K562 (cell line): ENCODE data around the gene KCNK1. TPM values are rescaled to one million over a fixed set of nuclear protein-coding genes. Genes with fewer than 3 reads are reported as not detected.

Experiments
- ADNP ChIP-seq: fragments of 200-800 bp; sonication (Bioruptor generic); IDR thresholded peaks from 2 replicates; pipeline ENCODE4 v1.6.1; 2016; ENCODE audit warnings: missing genetic modification characterization, missing compliant biosample characterization
- BRD9 ChIP-seq: fragments of 450-650 bp; IDR thresholded peaks from 2 replicates; pipeline ENCODE4 v1.6.1; 2018; ENCODE audit warnings: low read depth; ENCODE audit not compliant: partially characterized antibody
- CHD2 ChIP-seq: IDR thresholded peaks from 2 replicates; pipeline ENCODE4 v1.6.1; 2011; ENCODE audit warnings: low read depth, low read length
- E2F3 ChIP-seq: fragments of 250-450 bp; sonication (Bioruptor Pico); IDR thresholded peaks from 2 replicates; pipeline ENCODE4 v1.4.0; 2020; ENCODE audit warnings: mild to moderate bottlenecking
- E2F8 ChIP-seq: fragments of 450-650 bp; IDR thresholded peaks from 2 replicates; pipeline ENCODE4 v1.7.1; 2018; ENCODE audit warnings: mild to moderate bottlenecking, low read depth; ENCODE audit not compliant: partially characterized antibody
- EHMT2 ChIP-seq: fragments of 450-650 bp; IDR thresholded peaks from 2 replicates; pipeline ENCODE4 v1.6.1; 2018; ENCODE audit warnings: antibody characterized with exemption
- FOXK1 ChIP-seq: sonication (generic); formaldehyde crosslinking; IDR thresholded peaks from 2 replicates; pipeline ENCODE4 v1.8.0; 2022; ENCODE audit warnings: missing genetic modification reagents, mild to moderate bottlenecking, borderline replicate concordance
- GABPB1 ChIP-seq: sonication (generic); formaldehyde crosslinking; IDR thresholded peaks from 2 replicates; pipeline ENCODE4 v1.8.0; 2022; ENCODE audit warnings: mild to moderate bottlenecking, missing genetic modification reagents
- GATA2 ChIP-seq: sonication (generic); formaldehyde crosslinking; IDR thresholded peaks from 2 replicates; pipeline ENCODE4 v1.4.0; 2020; ENCODE audit warnings: mild to moderate bottlenecking, missing genetic modification reagents
- GATAD2B ChIP-seq: fragments of 450-650 bp; IDR thresholded peaks from 2 replicates; pipeline ENCODE4 v1.6.1; 2017; ENCODE audit warnings: mild to moderate bottlenecking, borderline replicate concordance
- MTF1 ChIP-seq: fragments of 250-450 bp; sonication (Bioruptor Pico); IDR thresholded peaks from 2 replicates; pipeline ENCODE4 v1.9.0; 2021; ENCODE audit warnings: moderate library complexity, mild to moderate bottlenecking, inconsistent platforms, borderline replicate concordance
- NEUROD1 ChIP-seq: fragments of 150-350 bp; IDR thresholded peaks from 2 replicates; pipeline ENCODE4 v1.6.1; 2014; ENCODE audit warnings: borderline replicate concordance, low read length, low read depth; ENCODE audit not compliant: partially characterized antibody
- PHF21A ChIP-seq: fragments of 450-650 bp; IDR thresholded peaks from 2 replicates; pipeline ENCODE4 v1.6.1; 2017; ENCODE audit warnings: low read depth, borderline replicate concordance
- RBM17 ChIP-seq: fragments of 200-400 bp; formaldehyde crosslinking; IDR thresholded peaks from 2 replicates; pipeline ENCODE4 v1.6.1; 2017; ENCODE audit warnings: low read depth, mild to moderate bottlenecking, low read length, borderline replicate concordance
- RFX5 ChIP-seq: IDR thresholded peaks from 2 replicates; pipeline ENCODE4 v1.6.1; 2011; ENCODE audit warnings: low read depth, mild to moderate bottlenecking, improper control_type of control experiment, low read length
- SRSF3 ChIP-seq: fragments of 200-400 bp; formaldehyde crosslinking; IDR thresholded peaks from 2 replicates; pipeline ENCODE4 v1.6.1; 2016; ENCODE audit warnings: mild to moderate bottlenecking, low read length, moderate library complexity; ENCODE audit not compliant: insufficient read depth
- TAF9B ChIP-seq: fragments of 450-650 bp; IDR thresholded peaks from 2 replicates; pipeline ENCODE4 v1.6.1; 2018; ENCODE audit warnings: mild to moderate bottlenecking; ENCODE audit not compliant: partially characterized antibody
- TCF7L2 ChIP-seq: fragments of 150-350 bp; IDR thresholded peaks from 2 replicates; pipeline ENCODE4 v1.6.1; 2016; ENCODE audit warnings: low read depth, mild to moderate bottlenecking, low read length, moderate library complexity
- THAP7 ChIP-seq: fragments of 250-450 bp; sonication (Bioruptor Pico); IDR thresholded peaks from 2 replicates; pipeline ENCODE4 v1.5.0; 2021
- XRCC3 ChIP-seq: fragments of 450-650 bp; IDR thresholded peaks from 2 replicates; pipeline ENCODE4 v1.6.1; 2017; ENCODE audit warnings: mild to moderate bottlenecking, moderate library complexity
- ZBTB1 ChIP-seq: sonication (generic); formaldehyde crosslinking; IDR thresholded peaks from 2 replicates; pipeline ENCODE4 v1.8.1; 2023; ENCODE audit warnings: missing genetic modification reagents, low read depth, mild to moderate bottlenecking, borderline replicate concordance
- ZNF133 ChIP-seq: fragments of 250-450 bp; sonication (Bioruptor Pico); IDR thresholded peaks from 2 replicates; pipeline ENCODE4 v1.4.0; 2020; ENCODE audit warnings: mild to moderate bottlenecking
- ZNF140 ChIP-seq: fragments of 250-450 bp; sonication (Bioruptor Pico); IDR thresholded peaks from 2 replicates; pipeline ENCODE4 v1.8.0; 2021; ENCODE audit warnings: moderate library complexity, mild to moderate bottlenecking, inconsistent platforms
- ZNF239 ChIP-seq: fragments of 250-450 bp; sonication (Bioruptor Pico); IDR thresholded peaks from 2 replicates; pipeline ENCODE4 v1.4.0; 2020; ENCODE audit warnings: mild to moderate bottlenecking
- ZNF398 ChIP-seq: fragments of 250-450 bp; sonication (Bioruptor Pico); IDR thresholded peaks from 2 replicates; pipeline ENCODE4 v1.8.0; 2021; ENCODE audit warnings: moderate library complexity, mild to moderate bottlenecking, inconsistent platforms
- ZNF766 ChIP-seq: fragments of 200-800 bp; sonication (Bioruptor generic); conservative IDR thresholded peaks from 2 replicates; pipeline ENCODE4 v1.6.1; 2016; ENCODE audit warnings: missing genetic modification characterization, missing compliant biosample characterization
- polyA plus RNA-seq, 8 experiments: library from polyadenylated mRNA; depleted of rRNA in 4 of 8; stranded (reverse) in 5 of 8; unstranded in 3 of 8; fragments of >200 nt; fragmentation: Nextera tagmentation in 2 of 8; fragmentation: Illumina TruSeq in 1 of 8; extraction: Ambion mirVana in 2 of 8; extraction: Trizol in 1 of 8; gene quantifications; 2 replicates each; pipeline versions ENCODE4 v1.2.1 to v1.2.3, GENCODE V29; 2011 to 2014; ENCODE audit warnings: inconsistent platforms in 1 of 8, missing spikeins in 1 of 8
- total RNA-seq, 7 experiments: library from RNA; depleted of rRNA in 6 of 7; stranded (reverse); fragments of >200 nt in 6 of 7; fragmentation: Illumina TruSeq in 2 of 7; extraction: Trizol in 2 of 7; gene quantifications; 2 replicates each; pipeline versions ENCODE4 v1.2.1 to v1.2.3, GENCODE V29; 2011 to 2021; ENCODE audit warnings: low replicate concordance in 1 of 7

KCNK1 gene
- total and polyA plus RNA-seq, 9 of the 15 experiments (the other 6 are each of a cell fraction or from before 2014, with no cell fraction given) = 3.1 to 22.7 (median 6.0) TPM

- TF ChIP-seq MTF1 (CRISPR knock-in tag) = no peak
- TF ChIP-seq GABPB1 (CRISPR knock-in tag) = no peak
- TF ChIP-seq PHF21A = no peak
- TF ChIP-seq TAF9B = no peak
- TF ChIP-seq ZNF398 (CRISPR knock-in tag) = no peak
- TF ChIP-seq ZNF766 (CRISPR knock-in tag) = 0 out of 2 replicates have a peak, but pooled peaks have one; percentile 40
- no peak for TF ChIP-seq E2F3 (CRISPR knock-in tag)
- no peak for TF ChIP-seq NEUROD1
- TF ChIP-seq XRCC3 = no peak
- TF ChIP-seq ZBTB1 (CRISPR knock-in tag) = no peak
- TF ChIP-seq TCF7L2 = no peak
- TF ChIP-seq ZNF140 (CRISPR knock-in tag) = no peak
- TF ChIP-seq ZNF239 (CRISPR knock-in tag) = no peak
- peak; percentile 81 for TF ChIP-seq GATA2 (CRISPR knock-in tag)
- TF ChIP-seq RFX5 = peak; percentile 28; the same call in 1 of the 2 replicates
- no peak for TF ChIP-seq GATAD2B
- TF ChIP-seq ZNF133 = no peak
- TF ChIP-seq CHD2 = no peak
- 0 out of 2 replicates have a peak, but pooled peaks have one; percentile 46 for TF ChIP-seq EHMT2
- no peak for TF ChIP-seq FOXK1
- no peak for TF ChIP-seq SRSF3
- TF ChIP-seq RBM17 = no peak
- no peak for TF ChIP-seq BRD9
- peak; percentile 36 for TF ChIP-seq E2F8
- TF ChIP-seq THAP7 = no peak
- TF ChIP-seq ADNP (tag) = no peak
Measured at GRCh38 chr1:233710031-233710430, 96.1 kb downstream of the KCNK1 start (continued).
